Endometrium (tissue), 2 donors: ENCODE results near the gene KSR1.

ENCODE experiments used
- FAIRE-seq: peaks from 2 replicates; lab custom pipeline; 2012; peaks lifted over from hg19 to GRCh38; lab: Jason Lieb, UNC
- donor health status: control.
- donor health status: control.

KSR1 gene

DNA sequence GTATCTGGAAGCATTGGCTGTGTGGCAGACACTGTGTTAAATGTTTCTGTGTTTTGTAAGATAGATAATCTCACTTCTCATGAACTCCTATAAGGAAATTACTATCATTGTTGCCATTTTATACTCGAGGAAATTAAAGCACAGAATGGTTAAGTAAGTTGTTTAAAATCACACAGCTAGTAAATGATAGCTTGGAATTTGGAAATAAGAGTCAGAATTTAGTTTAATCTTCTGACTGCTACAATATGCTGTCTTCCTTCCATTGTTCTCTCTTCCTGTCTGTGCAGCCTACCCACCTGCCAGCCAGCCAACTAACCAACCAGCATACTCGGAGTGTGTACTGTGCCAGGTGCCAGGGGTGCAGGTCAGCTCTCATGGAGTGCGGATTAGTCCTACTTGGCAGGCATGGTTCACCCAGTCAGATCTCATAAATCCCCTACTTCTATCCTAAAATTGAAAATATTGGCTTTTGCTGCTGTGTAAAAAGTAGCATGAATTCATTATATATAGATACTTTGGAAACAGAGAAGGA, 94.8 kb downstream of the KSR1 start:
- no peak for FAIRE-seq

DNA sequence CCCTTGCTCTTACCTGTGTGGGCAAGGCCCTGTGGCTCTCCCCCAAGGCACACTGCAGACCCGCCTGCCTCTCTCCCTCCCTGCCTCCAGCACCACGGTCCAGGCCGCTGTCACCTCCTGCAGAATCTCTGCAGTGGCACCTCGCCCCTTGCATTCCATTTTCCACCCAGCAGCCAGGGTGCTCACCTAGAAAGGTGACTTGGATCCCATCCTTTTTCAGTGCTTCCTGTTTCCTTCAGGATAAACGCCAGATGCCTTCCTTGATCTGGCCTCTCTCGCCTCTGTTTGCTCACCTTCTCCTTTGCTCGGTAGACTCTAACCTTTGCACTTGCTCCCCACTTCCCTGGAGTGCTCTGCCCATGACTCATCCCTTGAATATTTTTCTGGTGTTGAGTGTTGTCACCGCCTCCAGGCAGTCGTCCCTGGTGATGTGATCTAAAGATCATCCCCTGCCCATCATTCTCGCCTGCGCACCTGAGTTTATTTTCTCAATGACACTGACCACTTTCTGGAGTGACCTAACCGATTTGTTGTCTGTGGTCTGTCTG, 95.5 kb downstream of the KSR1 start:
- FAIRE-seq, result no peak

DNA sequence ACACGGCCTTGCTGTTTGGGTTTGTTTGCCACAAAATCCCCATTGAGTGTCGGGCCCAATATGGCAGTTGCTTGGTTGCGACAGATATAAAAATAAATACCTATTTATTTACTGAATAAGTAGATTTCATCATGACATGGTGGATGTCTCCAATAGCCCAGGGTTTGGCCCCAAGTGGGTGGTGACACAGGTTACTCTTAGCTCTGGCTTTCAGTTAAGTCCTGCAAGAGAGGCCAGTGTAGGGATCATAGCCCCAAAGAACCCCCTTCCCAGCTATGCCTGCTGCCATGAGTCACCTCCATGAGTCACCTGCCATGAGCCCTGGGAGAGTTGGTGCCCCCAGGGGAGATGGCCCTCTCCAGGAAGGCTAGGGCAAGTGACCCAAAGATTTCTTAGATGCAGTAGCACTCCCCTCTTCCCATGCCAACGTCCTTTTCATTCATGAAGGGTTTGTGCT, 96.1 kb downstream of the KSR1 start:
- no peak for FAIRE-seq

DNA sequence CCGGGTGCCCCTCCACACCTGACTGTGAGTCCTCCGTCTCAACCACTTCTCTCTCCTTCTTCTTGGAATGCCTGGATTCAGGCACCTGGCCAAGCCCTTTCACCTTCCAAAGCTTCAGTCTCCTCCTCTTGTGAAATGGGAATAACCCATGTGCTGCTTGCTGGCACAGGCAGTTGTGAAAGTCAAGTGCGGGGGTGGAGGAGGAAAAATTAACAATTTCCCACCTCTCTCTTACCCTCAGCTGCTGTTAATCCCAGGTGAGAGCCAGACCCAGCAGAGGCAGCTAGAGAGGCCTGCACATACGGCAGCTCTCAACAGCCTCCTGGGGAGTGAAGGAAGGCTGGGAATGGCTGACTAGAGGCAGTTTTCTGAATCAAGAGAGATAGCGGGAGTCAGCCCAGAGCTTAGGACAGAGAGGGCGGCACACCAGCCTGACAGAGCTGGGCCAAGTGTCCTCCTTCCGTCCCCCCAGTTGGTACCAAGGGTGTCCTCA, 96.8 kb downstream of the KSR1 start:
- no peak for FAIRE-seq

DNA sequence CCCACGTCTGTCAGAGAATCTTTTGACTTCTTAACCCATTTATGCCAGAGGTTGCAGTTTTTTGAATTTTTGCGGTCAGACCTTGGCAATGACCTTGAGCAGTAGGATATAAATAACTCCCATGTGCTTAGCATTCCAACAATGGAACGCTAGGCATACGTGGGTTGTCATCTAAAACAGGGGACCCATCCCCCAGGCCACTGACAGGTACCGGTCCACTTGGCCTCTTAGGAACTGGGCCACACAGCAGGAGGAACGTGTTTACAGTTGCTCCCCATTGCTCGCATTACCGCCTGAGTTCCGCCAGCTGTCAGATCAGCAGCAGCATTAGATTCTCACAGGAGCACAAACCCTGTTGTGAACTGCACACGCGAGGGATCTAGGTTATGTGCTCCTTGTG, 97.9 kb downstream of the KSR1 start:
- FAIRE-seq, result no peak

DNA sequence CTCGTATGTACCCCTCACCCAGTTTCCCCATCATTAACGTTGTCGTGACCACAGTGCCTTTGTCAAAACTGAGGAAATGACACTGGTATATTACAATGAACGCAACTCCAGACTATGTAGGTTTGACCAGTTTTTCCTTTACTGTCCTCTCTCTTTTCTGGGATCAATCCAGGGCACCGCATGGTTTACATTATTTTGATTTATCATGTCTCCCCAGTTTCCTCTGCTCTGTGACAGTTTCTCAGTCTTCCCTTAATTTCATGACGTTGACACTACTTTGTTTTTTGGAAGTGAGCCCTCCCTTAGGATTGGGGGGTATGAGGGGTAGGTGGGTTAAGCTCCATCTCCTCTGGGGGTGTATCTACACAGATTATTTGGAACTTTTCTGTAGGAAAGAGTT, 98.7 kb downstream of the KSR1 start:
- FAIRE-seq, result no peak

DNA sequence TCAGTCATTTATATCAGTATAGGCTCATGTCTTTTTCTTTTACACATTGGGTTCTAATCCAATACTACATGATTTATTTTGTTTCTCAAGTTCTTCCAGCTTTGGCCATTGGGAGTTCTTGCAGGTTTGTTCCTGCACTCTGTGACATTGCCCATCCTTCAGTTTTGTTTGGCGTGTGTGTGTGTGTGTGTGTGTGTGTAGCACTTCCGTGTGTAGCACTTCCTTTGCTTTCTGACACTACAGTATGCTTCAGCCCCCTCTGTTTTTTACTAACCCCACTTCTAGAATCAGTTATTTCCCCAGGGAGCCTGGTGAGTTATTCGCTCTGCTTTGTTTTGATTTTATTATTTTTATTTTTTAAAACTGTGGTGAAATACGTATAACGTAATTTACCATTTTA, 99.1 kb downstream of the KSR1 start:
- no peak for FAIRE-seq

DNA sequence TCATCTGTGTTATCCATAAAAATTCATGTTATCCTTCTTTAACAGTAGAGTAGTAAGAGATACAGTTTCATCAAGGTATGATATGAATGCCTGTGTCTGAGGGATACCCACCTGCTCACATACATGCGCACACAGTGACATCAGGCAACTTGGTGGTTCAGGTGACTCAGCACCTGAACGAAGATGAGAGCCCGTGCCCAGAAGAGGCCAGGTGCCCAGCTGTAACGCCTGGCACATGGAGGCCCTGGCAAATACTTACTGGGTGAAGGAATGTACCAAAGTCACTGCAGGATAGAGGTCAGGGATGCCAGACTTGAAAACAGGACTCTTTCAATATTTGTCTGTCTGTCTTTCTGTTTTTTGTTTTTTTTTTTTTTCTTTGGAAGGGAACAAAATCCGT, 102.1 kb downstream of the KSR1 start:
- no peak for FAIRE-seq

DNA sequence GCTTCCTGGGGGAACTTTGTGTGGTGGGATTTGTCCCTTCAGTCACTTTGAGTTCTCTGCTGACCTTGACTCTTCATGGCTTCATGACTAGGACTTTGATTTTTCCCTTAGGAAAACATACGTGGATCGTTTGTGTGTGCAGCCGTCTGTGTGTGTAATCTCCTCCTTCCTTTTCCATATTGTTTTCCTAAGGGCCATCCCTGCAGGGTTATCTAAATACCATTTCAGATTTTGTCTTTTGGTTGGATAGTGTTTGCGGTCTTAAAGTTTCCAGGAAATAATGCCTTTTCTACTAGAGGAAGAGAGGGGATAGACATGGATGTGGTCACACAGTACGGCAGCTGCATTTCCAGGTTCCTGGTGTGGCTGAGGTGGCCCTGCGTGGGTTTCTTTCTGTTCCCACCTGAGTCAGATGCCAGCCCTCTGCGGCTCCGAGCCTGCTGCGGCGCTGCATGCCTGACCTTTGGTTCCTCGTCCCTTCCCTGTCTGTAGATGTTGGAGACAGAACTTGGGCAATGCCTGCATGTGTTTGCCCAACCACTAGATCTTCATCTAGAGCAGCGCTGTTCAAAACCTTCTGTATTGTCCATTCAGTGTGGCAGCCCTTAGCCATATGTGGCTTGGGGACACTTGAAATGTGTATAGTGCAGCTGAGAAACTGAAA, 102.7 kb downstream of the KSR1 start:
- no peak for FAIRE-seq

DNA sequence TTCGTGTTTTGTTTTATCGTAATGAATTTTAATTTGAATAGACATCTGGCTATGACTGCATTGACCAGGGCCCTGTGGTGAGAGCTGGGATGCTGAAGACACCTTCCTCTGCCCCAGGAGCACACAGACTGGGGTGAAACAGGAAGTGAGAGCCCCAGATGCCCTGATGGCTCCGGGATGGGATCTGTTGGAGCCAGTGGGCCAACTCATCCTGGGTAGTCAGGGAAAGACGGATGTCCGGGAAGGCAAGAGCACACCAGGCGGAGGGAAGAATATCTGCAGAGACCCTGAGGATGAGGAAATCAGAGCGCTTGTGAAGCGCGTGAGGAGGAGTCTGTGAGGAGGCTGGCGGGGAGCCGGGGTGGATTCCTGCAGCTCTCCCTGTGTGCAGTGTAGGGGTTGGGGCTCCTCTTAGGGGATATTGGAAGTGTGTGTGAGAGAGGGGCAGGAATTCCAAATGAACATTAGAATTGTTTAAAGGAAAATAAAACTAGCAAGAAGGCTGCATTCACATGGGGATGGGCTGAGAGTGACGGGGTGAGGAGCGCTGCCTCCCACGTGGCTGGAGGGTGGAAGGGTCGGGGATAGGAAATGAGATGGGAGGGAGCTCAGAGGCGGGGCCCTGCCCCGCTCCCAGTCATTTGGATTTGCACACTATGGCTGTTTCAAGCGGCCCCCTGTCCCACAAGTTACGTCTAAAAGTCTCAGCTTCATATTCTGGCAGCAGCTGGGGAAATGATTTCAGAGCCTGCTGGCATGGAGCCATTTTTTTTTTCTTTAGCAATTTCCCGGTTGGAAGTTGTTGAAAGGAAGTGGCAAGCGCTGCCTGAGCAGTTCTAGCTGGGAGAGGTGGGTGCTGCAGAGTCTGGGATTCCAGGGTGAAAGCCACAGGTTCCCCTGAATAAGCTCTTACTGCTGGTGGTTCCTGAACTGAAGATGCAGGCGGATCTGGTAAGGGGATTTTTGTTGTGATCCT, 103.5 kb downstream of the KSR1 start:
- no peak for FAIRE-seq

DNA sequence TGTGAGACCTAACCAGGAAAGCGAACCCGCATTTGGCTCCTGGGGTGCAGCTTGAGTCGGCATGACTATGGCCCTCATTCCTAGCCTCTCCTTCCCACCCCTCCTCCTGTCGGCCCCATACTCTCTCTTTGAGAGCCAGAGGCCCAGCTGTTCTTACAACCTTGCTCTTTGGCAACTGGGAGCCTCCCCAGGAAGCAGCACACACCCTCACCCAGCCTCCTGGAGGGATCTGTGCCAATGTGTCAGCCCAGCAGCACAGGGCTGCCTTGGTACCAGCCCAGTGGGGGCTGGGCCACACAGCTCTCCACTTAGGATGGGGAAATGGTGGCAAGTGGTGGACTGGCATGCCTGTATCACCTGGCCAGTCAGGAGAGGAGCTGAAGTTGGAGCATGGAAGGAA, 104.4 kb downstream of the KSR1 start:
- FAIRE-seq, result no peak

DNA sequence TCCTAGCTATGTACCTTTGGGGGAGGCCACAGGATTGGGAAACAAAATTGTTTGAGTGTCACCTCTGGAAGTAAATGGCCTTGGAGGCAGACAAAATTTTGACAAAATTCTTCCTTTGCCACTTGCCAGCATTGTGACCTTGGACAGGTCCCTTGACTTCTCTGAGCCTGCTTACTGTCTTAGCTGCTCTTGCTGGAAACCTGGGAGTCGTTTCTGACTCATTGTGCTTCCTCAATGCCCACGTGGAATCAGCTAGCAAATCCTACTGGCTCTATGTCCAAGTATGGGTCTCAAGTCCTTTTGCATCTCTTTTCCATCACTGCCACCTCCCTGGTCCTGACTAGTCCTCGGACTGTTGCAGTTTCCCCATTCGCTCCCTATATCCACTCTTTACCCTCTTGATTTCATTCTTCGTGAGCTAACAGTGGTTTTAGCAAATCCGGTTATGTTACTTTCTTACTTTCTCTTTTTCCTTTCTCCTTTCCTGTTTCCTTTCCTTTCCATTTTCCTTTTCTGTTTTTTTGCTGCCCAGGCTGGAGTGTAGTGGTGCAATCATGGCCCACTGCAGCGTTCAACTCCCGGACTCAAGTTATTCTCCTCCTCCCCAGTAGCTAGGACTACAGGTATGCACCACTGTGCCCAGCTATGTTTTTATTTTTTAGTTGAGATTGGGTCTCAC, 106.7 kb downstream of the KSR1 start:
- no peak for FAIRE-seq

DNA sequence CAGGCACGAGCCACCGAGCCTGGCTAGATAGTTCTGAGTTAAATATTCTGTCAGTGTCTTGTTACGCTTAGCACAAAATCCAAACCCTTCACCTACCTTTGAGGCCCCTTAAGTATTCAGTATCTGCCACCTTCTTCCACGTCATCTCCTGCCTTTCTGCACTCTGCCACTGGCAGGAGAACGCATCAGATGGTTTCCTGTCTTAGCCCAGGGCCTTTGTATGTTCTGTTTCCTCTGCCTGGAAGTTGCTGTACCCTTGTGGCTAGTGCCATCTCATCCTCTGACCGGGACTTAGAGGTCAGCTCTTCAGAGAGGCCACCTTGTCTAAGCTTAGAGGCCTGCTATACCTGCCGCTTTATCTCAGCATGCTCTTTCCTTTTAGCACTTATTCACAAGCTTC, 107.3 kb downstream of the KSR1 start:
- no peak for FAIRE-seq

DNA sequence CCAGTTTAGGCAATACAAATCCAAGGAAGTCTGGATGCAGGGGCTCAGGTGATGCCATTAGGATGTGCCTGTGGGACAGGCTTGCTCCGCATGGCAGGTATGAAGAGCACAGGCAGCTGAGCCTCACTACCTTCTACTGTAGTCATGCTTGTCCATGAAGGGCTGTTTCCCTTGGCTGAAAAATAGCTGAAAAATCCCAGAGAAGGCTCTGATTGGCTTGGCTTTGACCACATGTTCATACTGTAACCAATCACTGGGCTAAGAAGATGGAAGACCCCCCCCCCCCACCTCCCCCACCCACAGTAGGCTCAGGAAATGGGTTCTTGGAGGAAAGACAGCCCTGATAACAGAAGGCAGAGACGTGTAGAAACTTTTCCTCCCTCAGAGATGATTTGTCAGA, 108.2 kb downstream of the KSR1 start:
- no peak for FAIRE-seq

DNA sequence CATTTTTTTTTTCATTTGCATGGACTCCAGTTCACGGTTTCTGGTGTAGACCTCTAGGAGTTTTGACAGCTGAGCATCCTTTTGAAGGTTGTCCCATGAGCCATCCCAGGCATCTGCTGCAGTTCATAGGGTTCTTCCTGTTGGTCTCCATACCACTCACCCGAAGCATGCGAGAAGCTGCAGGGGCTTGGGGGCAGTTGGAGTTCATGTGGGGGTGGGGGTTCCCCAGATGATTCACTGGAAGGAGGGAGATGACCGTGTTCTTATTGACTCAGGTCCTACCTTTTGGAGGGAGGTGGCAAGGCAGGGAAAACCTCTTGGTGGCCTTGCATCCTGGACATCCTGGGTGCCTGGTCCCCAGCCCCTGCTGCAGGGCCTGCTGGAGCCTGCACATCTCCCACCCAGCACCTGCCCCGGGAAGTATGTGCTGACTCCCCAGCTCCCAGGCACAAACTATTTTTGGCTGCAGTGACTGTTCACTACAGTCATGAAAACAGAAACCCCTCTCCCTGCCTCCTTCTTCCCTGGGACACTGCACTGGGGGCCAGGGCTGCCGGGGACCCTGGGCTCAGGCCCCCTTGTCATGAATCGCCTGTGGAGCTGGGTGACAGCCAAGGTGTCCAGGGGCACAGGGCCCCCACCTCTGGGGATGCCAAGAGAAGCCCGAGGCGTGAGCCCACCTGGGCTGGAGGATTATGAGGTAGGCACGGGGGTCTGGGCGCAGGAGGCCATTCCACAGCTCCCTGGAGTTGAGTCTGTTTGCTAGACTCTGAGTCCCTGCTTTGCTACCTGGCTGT, 109.8 kb downstream of the KSR1 start:
- FAIRE-seq, result no peak

DNA sequence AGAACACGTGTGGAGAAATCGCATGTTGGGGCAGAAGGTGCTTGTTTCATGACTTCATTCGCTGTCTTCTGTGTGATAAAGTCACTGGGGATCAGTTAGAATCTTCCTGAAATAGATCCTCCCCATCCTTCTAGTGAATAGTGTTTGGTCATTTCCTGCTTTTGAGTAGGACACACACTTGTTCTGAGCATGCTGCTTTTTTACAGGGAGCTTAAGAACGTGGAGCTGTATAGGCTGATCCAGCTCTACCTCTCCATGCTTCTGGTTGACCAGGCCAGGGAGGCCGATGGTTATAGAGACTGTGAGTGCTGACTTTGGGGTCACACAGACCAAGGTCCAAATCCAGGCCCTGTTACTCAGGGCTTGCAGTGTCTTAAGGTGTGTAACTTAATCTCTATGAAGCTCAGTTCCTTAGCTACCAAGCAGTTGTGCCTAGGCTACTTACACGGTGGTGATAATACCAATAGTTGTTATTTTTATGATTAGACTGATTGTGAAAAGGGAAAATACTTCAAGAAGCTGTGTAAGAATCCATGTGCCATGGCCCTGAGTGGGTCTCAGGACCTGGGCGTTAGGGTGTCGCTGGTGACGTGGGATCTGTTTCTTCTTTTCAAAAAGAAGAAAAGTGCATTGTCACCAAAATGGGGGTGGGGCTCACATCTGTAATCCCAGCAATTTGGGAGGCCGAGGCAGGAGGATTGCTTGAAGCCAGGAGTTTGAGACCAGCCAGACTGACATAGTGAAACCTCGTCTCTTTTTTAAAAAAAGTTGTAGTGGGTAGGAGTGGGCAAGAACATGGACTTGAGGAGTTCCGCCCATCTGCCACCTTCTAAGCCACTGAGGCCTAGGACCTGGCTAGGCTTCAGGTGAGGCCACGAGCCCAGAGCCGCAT, 110.7 kb downstream of the KSR1 start:
- FAIRE-seq, result no peak

DNA sequence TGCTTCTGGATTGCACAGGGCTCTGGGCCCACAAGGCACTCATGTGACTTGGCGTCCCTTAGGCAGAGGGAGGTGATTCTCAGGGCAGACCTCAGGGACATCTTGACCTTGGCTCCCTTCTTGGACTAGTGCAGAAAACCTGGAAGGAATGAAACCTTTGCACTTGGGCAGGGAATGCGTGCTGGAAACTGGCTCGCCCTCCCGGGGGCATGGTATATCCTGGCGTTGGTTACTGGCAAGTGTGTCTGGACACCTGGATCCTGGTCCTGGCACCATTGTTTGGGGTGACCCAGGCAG, 111.3 kb downstream of the KSR1 start:
- FAIRE-seq, result no peak

DNA sequence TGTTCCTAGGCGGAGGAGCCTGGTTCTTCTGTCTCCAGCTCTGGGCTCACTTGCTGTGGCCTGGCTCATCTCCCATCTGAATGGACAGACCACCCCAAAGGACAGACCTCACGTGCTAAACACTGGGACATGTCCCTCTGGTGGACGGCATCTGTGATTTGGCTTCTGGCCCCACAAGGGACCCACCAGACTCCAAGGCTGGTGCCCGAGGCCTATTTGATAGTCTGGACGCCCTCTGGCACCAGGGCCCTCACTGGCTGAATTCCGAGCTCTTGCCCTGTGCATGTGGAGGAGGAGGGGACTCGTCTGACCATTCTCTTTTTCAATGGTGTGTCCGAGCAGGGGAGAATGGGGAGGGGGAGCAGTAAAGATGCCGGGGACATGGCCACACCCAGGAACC, 112.0 kb downstream of the KSR1 start:
- FAIRE-seq, result no peak

DNA sequence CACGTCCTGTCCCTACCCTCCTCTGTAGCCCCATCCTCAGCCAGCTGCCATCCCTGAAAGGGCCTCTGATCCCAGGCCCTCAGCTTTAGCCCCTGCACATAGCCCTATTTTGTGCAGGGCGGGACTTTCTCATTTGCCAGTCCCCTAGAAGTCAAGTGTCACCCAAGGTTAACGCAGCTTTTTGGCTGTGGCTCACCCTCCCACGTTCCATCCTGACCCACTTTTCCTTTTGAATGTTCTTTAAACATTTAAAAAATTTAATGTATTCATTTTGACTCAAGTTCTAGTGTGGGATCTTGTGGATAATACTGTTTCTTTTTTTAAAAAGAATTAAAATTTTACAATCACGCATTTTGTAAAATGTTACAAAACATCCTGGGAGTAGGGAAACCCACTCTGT, 112.6 kb downstream of the KSR1 start:
- no peak for FAIRE-seq

DNA sequence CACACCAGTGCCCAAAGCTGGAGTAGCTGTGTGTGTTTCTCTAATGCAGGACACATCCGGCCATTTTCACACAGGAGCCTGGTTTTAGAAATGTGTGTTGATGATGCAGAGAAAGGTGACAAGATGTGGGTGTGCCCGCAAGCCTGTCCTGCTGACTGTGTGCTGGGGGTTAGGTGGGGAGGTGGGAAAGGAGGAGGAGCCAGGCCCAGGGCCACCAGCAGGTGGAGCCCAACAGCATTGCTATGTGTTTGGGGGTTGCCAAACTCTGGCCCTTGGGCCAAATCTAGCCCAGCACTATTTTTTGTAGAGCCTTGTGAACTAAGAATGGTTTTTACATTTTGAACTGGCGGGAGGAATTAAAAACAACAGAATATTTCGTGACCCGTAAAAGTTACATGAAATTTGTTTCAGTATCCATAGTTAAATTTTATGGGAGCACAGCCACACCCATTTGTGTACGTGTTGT, 113.0 kb downstream of the KSR1 start:
- FAIRE-seq, result no peak
